ENCODE results near the gene TOMM6. TPM values are rescaled to one million over a fixed set of nuclear protein-coding genes. Genes with fewer than 3 reads are reported as not detected.

The TOMM6 gene
- total RNA-seq, 2 experiments from 2014 or later: 131 to 277 TPM

DNA sequence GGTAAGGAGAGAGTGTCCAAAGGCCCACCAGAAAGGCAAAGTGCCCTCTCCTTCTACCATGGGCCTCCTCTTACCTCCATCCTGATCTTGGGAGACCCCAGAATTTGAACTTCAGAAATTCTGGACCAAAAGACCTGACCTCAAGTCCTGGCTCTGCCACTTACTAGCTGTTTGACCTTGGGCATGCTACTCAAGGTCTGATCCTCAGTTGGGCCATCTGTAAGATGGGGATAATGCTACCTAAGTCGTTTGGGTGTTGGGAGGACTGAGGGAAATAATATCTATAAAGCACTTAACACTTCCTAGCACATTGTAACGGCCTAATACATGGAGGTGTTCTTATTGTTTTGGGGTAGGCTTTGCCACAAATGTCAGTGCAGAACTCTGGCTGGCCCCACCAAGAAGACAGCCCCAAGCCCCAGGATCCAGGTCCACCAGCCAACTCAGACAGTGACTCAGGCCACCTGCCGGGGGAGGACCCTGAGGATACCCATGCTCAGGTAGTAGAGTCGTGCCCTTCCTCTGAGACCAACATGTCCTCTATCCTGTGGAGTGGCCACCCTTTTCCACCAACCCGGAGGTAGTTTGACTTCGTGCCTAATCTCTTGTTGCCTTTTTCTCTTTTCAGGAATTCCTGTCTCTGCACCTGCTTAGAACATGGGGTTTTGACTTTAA, 4.3 kb upstream of the TOMM6 start:
- H3K4me3 ChIP-seq (ENCODE audit: low read depth, low read length, poor library complexity, severe bottlenecking): no peak overlapping the region
- CTCF ChIA-PET (ENCODE audit: unreplicated experiment): no interaction called here
- TF ChIP-seq EZH2phosphoT487 (IDR thresholded peaks at IDR 0.05; ENCODE audit: borderline replicate concordance, low read depth, low read length): no peak
- peaks cover 7% of the 10 kb centered on the region; the same call in 1 of the 2 replicates for H3K79me2 ChIP-seq (ENCODE audit: insufficient read depth, low read depth, low read length)
- H3K4me1 ChIP-seq (ENCODE audit: insufficient read depth, low read length, poor library complexity, severe bottlenecking): peaks cover 40% of the 10 kb centered on the region
- no peaks in the 10 kb centered on the region for H3K36me3 ChIP-seq (ENCODE audit: insufficient read depth, low read length)
- no peaks in the 10 kb centered on the region for H3K9me2 ChIP-seq (ENCODE audit: insufficient read depth, low read length)
- intact Hi-C loops (cut with micrococcal nuclease; ENCODE audit: unreplicated experiment): loop anchor here (5.0 to 10.0 kb wide), 2 partner anchors 434 to 672 kb away; partner anchors contain the start of genes MRPS10 and TRERF1
- H4K20me1 ChIP-seq (ENCODE audit: insufficient read depth, low read length): no peaks in the 10 kb centered on the region
- H3K4me2 ChIP-seq (ENCODE audit: low read length): no peak overlapping the region
- H2AFZ ChIP-seq (ENCODE audit: low read length): no peak overlapping the region
- no peaks in the 10 kb centered on the region for H3K9me3 ChIP-seq (ENCODE audit: low read length)
- BruUV-seq (replicated peaks): no TSS peak
- H3K27ac ChIP-seq (ENCODE audit: low read depth, low read length, poor library complexity, severe bottlenecking): no peak overlapping the region
- POLR2A ChIA-PET: interaction anchor here (0.7 kb wide), 2 partner anchors 23 to 261 kb away, joined by 3 read pairs; no protein-coding TSS in a partner anchor
- no peak for DNase-seq (ENCODE audit: low spot score)

DNA sequence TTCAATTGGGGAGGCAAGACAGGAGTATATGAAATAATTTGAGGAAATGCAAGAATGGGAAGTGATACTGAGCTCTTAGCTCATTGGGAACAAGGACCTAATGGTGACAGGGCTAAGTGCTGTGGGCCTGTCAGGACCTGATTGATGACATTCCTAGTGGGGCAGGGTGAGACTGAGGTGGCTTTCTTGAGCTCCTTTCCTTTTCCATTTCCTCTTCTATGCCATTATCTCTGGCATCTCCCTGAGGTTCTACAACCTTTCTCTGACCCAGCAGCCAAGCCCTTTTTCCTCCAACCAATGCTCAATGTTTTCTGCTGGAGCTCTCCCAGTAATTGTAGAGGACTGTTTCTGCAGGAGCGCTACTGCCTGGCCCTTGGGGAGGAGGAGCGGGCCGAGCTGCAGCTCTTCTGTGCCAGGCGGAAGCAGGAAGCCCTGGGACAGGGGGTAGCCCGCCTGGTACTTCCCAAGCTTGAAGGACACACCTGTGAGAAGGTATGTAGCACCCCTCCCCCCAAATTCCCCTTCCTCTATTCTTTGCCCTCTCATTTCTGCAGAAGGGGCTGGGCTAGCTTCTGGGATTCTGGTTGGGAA, 2.8 kb upstream of the TOMM6 start:
- Histone ChIP-seq H3K36me3 (ENCODE audit: insufficient read depth, low read length) (peaks cover 9% of the 10 kb centered on the region), H3K79me2 (ENCODE audit: insufficient read depth, low read depth, low read length) (peaks cover 21% of the 10 kb centered on the region; the same call in 1 of the 2 replicates), H3K4me3 (ENCODE audit: low read depth, low read length, poor library complexity, severe bottlenecking) (no peak overlapping the region), H3K4me1 (ENCODE audit: insufficient read depth, low read length, poor library complexity, severe bottlenecking) (peaks cover 48% of the 10 kb centered on the region), H4K20me1 (ENCODE audit: insufficient read depth, low read length) (0 out of 2 replicates have a peak, but pooled peaks cover 2% of the 10 kb centered on the region), H3K4me2 (ENCODE audit: low read length) (peak overlapping the region; percentile 91), H2AFZ (ENCODE audit: low read length) (no peak overlapping the region), H3K9me2 (ENCODE audit: insufficient read depth, low read length) (no peaks in the 10 kb centered on the region), H3K9me3 (ENCODE audit: low read length) (no peaks in the 10 kb centered on the region), H3K27ac (ENCODE audit: low read depth, low read length, poor library complexity, severe bottlenecking) (no peak overlapping the region)
- CTCF ChIA-PET (ENCODE audit: unreplicated experiment): no interaction called here
- no TSS peak for BruUV-seq (replicated peaks)
- intact Hi-C loops (cut with micrococcal nuclease; ENCODE audit: unreplicated experiment): loop anchor here (5.0 to 10.0 kb wide), 2 partner anchors 433 to 670 kb away; partner anchors contain the start of genes MRPS10 and TRERF1
- peak; percentile 27 for DNase-seq (ENCODE audit: low spot score)
- POLR2A ChIA-PET: interaction anchor here (0.8 kb wide), 1 partner anchor 231 kb away, joined by 4 read pairs; no protein-coding TSS in a partner anchor
- TF ChIP-seq, protein P1, sequence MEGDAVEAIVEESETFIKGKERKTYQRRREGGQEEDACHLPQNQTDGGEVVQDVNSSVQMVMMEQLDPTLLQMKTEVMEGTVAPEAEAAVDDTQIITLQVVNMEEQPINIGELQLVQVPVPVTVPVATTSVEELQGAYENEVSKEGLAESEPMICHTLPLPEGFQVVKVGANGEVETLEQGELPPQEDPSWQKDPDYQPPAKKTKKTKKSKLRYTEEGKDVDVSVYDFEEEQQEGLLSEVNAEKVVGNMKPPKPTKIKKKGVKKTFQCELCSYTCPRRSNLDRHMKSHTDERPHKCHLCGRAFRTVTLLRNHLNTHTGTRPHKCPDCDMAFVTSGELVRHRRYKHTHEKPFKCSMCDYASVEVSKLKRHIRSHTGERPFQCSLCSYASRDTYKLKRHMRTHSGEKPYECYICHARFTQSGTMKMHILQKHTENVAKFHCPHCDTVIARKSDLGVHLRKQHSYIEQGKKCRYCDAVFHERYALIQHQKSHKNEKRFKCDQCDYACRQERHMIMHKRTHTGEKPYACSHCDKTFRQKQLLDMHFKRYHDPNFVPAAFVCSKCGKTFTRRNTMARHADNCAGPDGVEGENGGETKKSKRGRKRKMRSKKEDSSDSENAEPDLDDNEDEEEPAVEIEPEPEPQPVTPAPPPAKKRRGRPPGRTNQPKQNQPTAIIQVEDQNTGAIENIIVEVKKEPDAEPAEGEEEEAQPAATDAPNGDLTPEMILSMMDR (conservative IDR thresholded peaks at IDR 0.05; ENCODE audit: low read length): no peak
- no peak for TF ChIP-seq EZH2phosphoT487 (IDR thresholded peaks at IDR 0.05; ENCODE audit: borderline replicate concordance, low read depth, low read length)

DNA sequence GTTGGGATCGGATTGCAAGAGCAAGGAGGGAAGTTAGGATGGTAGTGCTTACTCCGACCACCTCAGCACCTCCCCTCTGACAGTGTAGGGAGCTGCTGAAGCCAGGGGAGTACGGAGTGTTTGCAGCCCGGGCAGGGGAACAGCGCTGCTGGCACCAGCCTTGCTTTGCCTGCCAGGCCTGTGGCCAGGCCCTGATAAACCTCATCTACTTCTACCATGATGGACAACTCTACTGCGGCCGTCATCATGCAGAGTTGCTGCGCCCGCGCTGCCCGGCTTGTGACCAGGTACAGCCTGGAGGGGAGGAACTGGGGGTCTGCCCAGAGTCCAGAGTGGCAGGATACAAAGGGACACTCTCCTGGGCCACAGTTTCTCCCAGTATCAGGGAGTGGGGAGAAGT, 2.2 kb upstream of the TOMM6 start:
- H3K9me2 ChIP-seq (ENCODE audit: insufficient read depth, low read length): no peaks in the 10 kb centered on the region
- TF ChIP-seq, protein P1 (conservative IDR thresholded peaks at IDR 0.05; ENCODE audit: low read length): no peak
- TF ChIP-seq EZH2phosphoT487 (IDR thresholded peaks at IDR 0.05; ENCODE audit: borderline replicate concordance, low read depth, low read length): no peak
- peak overlapping the region; percentile 86 for H3K4me3 ChIP-seq (ENCODE audit: low read depth, low read length, poor library complexity, severe bottlenecking)
- H3K4me1 ChIP-seq (ENCODE audit: insufficient read depth, low read length, poor library complexity, severe bottlenecking): peaks cover 51% of the 10 kb centered on the region
- peaks cover 15% of the 10 kb centered on the region for H3K36me3 ChIP-seq (ENCODE audit: insufficient read depth, low read length)
- DNase-seq (ENCODE audit: low spot score): no peak
- H2AFZ ChIP-seq (ENCODE audit: low read length): no peak overlapping the region
- H3K4me2 ChIP-seq (ENCODE audit: low read length): peak overlapping the region; percentile 91
- H3K79me2 ChIP-seq (ENCODE audit: insufficient read depth, low read depth, low read length): peaks cover 27% of the 10 kb centered on the region; the same call in 1 of the 2 replicates
- CTCF ChIA-PET (ENCODE audit: unreplicated experiment): no interaction called here
- BruUV-seq (replicated peaks): no TSS peak
- POLR2A ChIA-PET: interaction anchor here (0.8 to 2.8 kb wide), 2 partner anchors 231 to 263 kb away, joined by 4 to 11 read pairs; partner anchors contain the start of gene TAF8
- no peak overlapping the region for H3K27ac ChIP-seq (ENCODE audit: low read depth, low read length, poor library complexity, severe bottlenecking)
- intact Hi-C loops (cut with micrococcal nuclease; ENCODE audit: unreplicated experiment): loop anchor here (10.0 kb wide), 1 partner anchor 670 kb away; the partner anchor contains the start of gene TRERF1
- H4K20me1 ChIP-seq (ENCODE audit: insufficient read depth, low read length): 0 out of 2 replicates have a peak, but pooled peaks cover 4% of the 10 kb centered on the region
- no peaks in the 10 kb centered on the region for H3K9me3 ChIP-seq (ENCODE audit: low read length)

All from OCI-LY7 (cell line).